GM23248 (cell line): ENCODE data around the gene HPD. TPM values are rescaled to one million over a fixed set of nuclear protein-coding genes. Genes with fewer than 3 reads are reported as not detected.

Experiments used
- DNase-seq: peaks from one replicate; pipeline ENCODE4 v3.0.0-alpha.2; 2015
- H2AFZ ChIP-seq: fragments of 200-600 bp; sonication (generic); 2 replicates; pipeline ENCODE4 v1.6.1; 2016; ENCODE audit warnings: antibody characterized with exemption
- H3F3A ChIP-seq: fragments of 200-600 bp; sonication (generic); 2 replicates; pipeline ENCODE4 v1.6.1; 2016; ENCODE audit warnings: mild to moderate bottlenecking, antibody characterized with exemption, mixed run types; ENCODE audit not compliant: insufficient read depth
- H3K27ac ChIP-seq: fragments of 200-600 bp; sonication (generic); 2 replicates; pipeline ENCODE4 v1.5.1; 2016; ENCODE audit warnings: mild to moderate bottlenecking
- H3K27me3 ChIP-seq: fragments of 200-600 bp; sonication (generic); replicated peaks from 2 replicates; pipeline ENCODE4 v1.6.1; 2016; ENCODE audit warnings: mild to moderate bottlenecking; ENCODE audit not compliant: insufficient read depth
- H3K36me3 ChIP-seq: fragments of 200-600 bp; sonication (generic); 2 replicates; pipeline ENCODE4 v1.6.1; 2016; ENCODE audit warnings: low read depth, mild to moderate bottlenecking
- H3K4me1 ChIP-seq: fragments of 200-600 bp; sonication (generic); 2 replicates; pipeline ENCODE4 v1.6.1; 2016; ENCODE audit warnings: mild to moderate bottlenecking; ENCODE audit not compliant: insufficient read depth
- H3K4me2 ChIP-seq: fragments of 200-600 bp; sonication (generic); one replicate; pipeline ENCODE4 v1.6.1; 2016; ENCODE audit warnings: mild to moderate bottlenecking; ENCODE audit not compliant: unreplicated experiment
- H3K4me3 ChIP-seq: fragments of 200-600 bp; sonication (generic); 2 replicates; pipeline ENCODE4 v1.5.1; 2016; ENCODE audit warnings: mild to moderate bottlenecking
- H3K79me2 ChIP-seq: fragments of 200-600 bp; sonication (generic); 2 replicates; pipeline ENCODE4 v1.6.1; 2016; ENCODE audit warnings: mild to moderate bottlenecking; ENCODE audit not compliant: insufficient read depth
- H3K9ac ChIP-seq: fragments of 200-600 bp; sonication (generic); 2 replicates; pipeline ENCODE4 v1.6.1; 2016; ENCODE audit warnings: mild to moderate bottlenecking
- H3K9me2 ChIP-seq: fragments of 200-600 bp; sonication (generic); 2 replicates; pipeline ENCODE4 v1.6.1; 2016; ENCODE audit warnings: mixed run types, mild to moderate bottlenecking, moderate library complexity; ENCODE audit not compliant: insufficient read depth
- H3K9me3 ChIP-seq: fragments of 200-600 bp; sonication (generic); one replicate; pipeline ENCODE4 v1.6.1; 2017; ENCODE audit warnings: low read depth
- H4K20me1 ChIP-seq: fragments of 200-600 bp; sonication (generic); 2 replicates; pipeline ENCODE4 v1.6.0; 2016; ENCODE audit not compliant: insufficient read depth
- EZH2 ChIP-seq: fragments of 200-600 bp; sonication (generic); IDR thresholded peaks from 2 replicates; pipeline ENCODE4 v1.6.1; 2018; ENCODE audit warnings: antibody characterized with exemption, mild to moderate bottlenecking; ENCODE audit not compliant: insufficient read depth, poor library complexity, severe bottlenecking
- EZH2phosphoT487 ChIP-seq: fragments of 200-600 bp; sonication (generic); IDR thresholded peaks from 2 replicates; pipeline ENCODE4 v1.6.1; 2018; ENCODE audit warnings: antibody characterized with exemption, moderate library complexity, mild to moderate bottlenecking, low read depth; ENCODE audit not compliant: insufficient read depth
- WGBS, 2 experiments: methylation state at CpG; one replicate each; pipeline ENCODE4 v1.1.6; 2015 to 2017; ENCODE audit warnings: low lambda C conversion rate in 2 of 2, low coverage in 1 of 2; ENCODE audit errors: missing lambda C conversion rate in 2 of 2; 5-methylcytosine and 5-hydroxymethylcytosine counted together
- in situ Hi-C: fragments of 300-500 bp; cut with MboI; formaldehyde crosslinking; loops from 2 replicates; pipeline ENCODE4 v1.15.0; 2020
- polyA plus RNA-seq: library from polyadenylated mRNA; unstranded; fragments of >200 nt; fragmentation: Nextera tagmentation; extraction: Ambion mirVana; gene quantifications from 2 replicates; pipeline ENCODE4 v1.2.1, GENCODE V29; 2016
- total RNA-seq: library from RNA; depleted of rRNA; stranded (reverse); fragments of >200 nt; shearing (Covaris generic); gene quantifications from 2 replicates; pipeline ENCODE4 v1.2.3, GENCODE V29; 2014; rRNA removed

HPD gene
- total RNA-seq (not detected in 2 replicates), polyA plus RNA-seq (not detected in 2 replicates)

DNA sequence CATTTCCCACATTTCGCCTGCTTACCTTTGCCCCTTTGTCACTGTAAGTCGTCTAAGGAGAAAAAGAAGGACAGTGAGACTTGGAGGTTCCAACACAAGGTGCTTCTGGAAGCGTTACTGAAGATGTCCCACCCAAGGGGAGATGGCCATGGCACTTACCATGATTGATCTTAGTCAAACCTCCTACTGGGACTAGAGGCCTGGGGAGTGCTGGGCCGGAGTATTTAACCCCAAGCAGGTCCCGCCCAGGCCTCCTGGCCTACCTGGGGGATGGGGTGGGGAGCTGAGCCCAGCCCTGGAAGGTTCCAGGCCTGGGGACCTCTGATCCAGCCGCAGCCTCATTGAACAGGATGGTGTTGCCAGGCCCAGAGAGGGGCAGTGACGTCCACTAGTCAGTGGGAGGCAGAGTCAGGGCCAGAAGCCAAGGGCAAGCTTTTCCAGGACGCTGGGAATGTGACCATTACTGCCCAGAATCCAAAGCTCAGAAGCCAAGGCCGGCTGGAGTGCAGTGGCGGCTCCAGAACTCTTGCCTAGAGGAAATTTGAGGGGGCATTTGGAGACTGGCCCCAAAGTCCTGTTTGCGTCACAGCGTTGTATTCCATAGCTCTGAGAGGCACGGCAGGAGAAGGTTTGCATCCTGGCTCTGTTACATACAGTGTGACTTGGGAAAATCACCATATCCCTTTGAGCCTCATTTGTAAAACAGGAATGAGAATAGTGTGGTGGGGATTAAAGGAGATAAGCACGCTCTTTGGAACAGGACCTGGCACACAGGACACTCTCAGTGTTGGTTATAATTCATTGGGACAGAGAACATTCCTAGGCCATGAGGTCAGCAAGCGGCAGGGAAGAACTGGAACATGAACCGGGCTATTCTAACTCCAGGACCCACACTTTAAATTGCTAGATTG is at the start of gene HPD:
HPD (minus strand) TSS at position 198 of the 911 bp plus-strand sequence; CDS start at position 162, 36 bp downstream.
- no peaks in the 10 kb centered on the region for H3K79me2 ChIP-seq
- H3F3A ChIP-seq, result peaks cover 8% of the 10 kb centered on the region; the same call in 1 of the 2 replicates
- H3K36me3 ChIP-seq, result no peaks in the 10 kb centered on the region
- H3K9me3 ChIP-seq, result no peaks in the 10 kb centered on the region
- in situ Hi-C loops, result no loop called here
- peak within 1 kb of the TSS; percentile 52 for H2AFZ ChIP-seq
- DNase-seq, result peak; percentile 80
- H3K4me3 ChIP-seq, result no peak within 1 kb of the TSS
- H3K27me3 ChIP-seq, result no peaks in the 10 kb centered on the region
- peaks cover 22% of the 10 kb centered on the region for H3K4me1 ChIP-seq
- H4K20me1 ChIP-seq, result no peaks in the 10 kb centered on the region
- H3K9ac ChIP-seq, result peak within 1 kb of the TSS; percentile 34
- peak within 1 kb of the TSS; percentile 53 for H3K4me2 ChIP-seq
- TF ChIP-seq EZH2phosphoT487 (no peak), EZH2 (no peak)
- WGBS, 2 experiments, result 33 to 43% methylated on average over 14 to 16 of the region's 16 CpGs
- peak within 1 kb of the TSS; percentile 62 for H3K27ac ChIP-seq
- H3K9me2 ChIP-seq, result no peaks in the 10 kb centered on the region

DNA sequence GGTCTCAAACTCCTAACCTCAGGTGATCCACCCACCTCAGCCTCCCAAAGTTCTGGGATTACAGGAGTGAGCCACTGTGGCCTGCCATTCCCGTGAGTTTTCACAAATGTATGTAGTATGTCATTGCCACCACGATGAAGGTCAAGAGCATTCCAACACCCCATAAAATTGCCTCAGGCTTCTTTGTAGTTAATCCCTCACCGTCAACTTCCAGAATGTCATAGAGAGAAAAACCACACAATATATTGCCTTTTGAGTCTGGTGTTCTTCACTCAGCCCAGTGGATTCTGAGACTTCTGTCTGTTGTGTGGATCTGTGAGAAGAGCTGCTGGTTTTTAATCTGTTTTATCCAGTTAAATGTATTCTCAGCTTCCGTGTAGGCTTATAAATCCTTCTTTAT is 47.1 kb upstream of the HPD start:
- H2AFZ ChIP-seq, result no peak overlapping the region
- peaks cover 9% of the 10 kb centered on the region; the same call in 1 of the 2 replicates for H3K79me2 ChIP-seq
- H3K4me3 ChIP-seq, result no peak overlapping the region
- no peaks in the 10 kb centered on the region for H3K9me3 ChIP-seq
- H3K27me3 ChIP-seq, result no peaks in the 10 kb centered on the region
- TF ChIP-seq EZH2phosphoT487, result no peak
- no peak for TF ChIP-seq EZH2
- no peak for DNase-seq
- no peaks in the 10 kb centered on the region for H3K9me2 ChIP-seq
- in situ Hi-C loops, result no loop called here
- H3K4me1 ChIP-seq, result no peaks in the 10 kb centered on the region
- H3K4me2 ChIP-seq, result no peak overlapping the region
- H3K9ac ChIP-seq, result no peak overlapping the region
- peaks cover 46% of the 10 kb centered on the region for H3K36me3 ChIP-seq
- H4K20me1 ChIP-seq, result no peaks in the 10 kb centered on the region
- H3F3A ChIP-seq, result no peaks in the 10 kb centered on the region
- H3K27ac ChIP-seq, result no peak overlapping the region
- 73 to 91% methylated on average over 4 of the region's 4 CpGs for WGBS, 2 experiments

GRCh38 chr12:121903202-121903601 is 44.5 kb upstream of the HPD start:
- Histone ChIP-seq H2AFZ (no peak overlapping the region), H3K27ac (no peak overlapping the region), H3K9me3 (no peaks in the 10 kb centered on the region), H3K9ac (no peak overlapping the region), H3K9me2 (no peaks in the 10 kb centered on the region), H3K79me2 (peaks cover 26% of the 10 kb centered on the region), H3K4me1 (no peaks in the 10 kb centered on the region), H3K36me3 (peaks cover 58% of the 10 kb centered on the region), H3K4me3 (no peak overlapping the region), H3F3A (no peaks in the 10 kb centered on the region), H4K20me1 (no peaks in the 10 kb centered on the region; the same call in 1 of the 2 replicates), H3K27me3 (no peaks in the 10 kb centered on the region), H3K4me2 (no peak overlapping the region)
- WGBS, 2 experiments, result 60 to 62% methylated on average over 2 of the region's 2 CpGs
- in situ Hi-C loops, result no loop called here
- no peak for TF ChIP-seq EZH2
- no peak for TF ChIP-seq EZH2phosphoT487
- no peak for DNase-seq

- H3K27me3 ChIP-seq, result no peaks in the 10 kb centered on the region
- TF ChIP-seq EZH2phosphoT487 (no peak), EZH2 (no peak)
- H3K9me2 ChIP-seq, result no peaks in the 10 kb centered on the region
- no peak overlapping the region for H2AFZ ChIP-seq
- H3K9me3 ChIP-seq, result no peaks in the 10 kb centered on the region
- no peak overlapping the region for H3K9ac ChIP-seq
- no peak overlapping the region for H3K4me3 ChIP-seq
- H3F3A ChIP-seq, result no peaks in the 10 kb centered on the region
- no peak overlapping the region for H3K4me2 ChIP-seq
- no peaks in the 10 kb centered on the region for H3K4me1 ChIP-seq
- peaks cover 68% of the 10 kb centered on the region for H3K36me3 ChIP-seq
- in situ Hi-C loops, result no loop called here
- no peak for DNase-seq
- H3K79me2 ChIP-seq, result peaks cover 56% of the 10 kb centered on the region
- H3K27ac ChIP-seq, result no peak overlapping the region
- peaks cover under 1% of the 10 kb centered on the region; the same call in 1 of the 2 replicates for H4K20me1 ChIP-seq
- 87 to 91% methylated on average over 14 of the region's 14 CpGs for WGBS, 2 experiments
These were observed 40.9 kb upstream of the HPD start for GRCh38 chr12:121899590-121899989.
